Measurements from ENCODE around the gene COX6A1.

The COX6A1 gene

DNA sequence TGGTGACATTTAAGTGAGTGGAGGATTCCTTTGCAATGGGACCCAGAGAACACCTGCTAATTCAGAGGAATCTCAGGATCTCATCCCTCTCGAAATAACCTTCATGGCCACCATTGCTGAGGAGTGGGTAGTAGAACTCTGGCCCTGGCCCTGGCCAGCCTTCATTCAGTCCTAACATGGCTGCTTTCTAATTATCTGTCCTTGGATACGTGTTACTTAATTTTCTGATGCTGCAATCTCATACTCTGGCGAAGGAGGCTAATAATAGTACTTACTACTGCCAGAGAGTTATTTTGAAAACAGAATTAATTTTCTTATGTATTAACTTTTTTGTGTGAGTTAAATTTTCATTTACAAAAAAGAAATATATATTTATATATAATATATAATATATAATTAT lies 12.1 kb upstream of the COX6A1 start:
- no peak overlapping the region for H3K27ac ChIP-seq (ENCODE audit: poor library complexity, severe bottlenecking)
- TF ChIP-seq, protein P1, sequence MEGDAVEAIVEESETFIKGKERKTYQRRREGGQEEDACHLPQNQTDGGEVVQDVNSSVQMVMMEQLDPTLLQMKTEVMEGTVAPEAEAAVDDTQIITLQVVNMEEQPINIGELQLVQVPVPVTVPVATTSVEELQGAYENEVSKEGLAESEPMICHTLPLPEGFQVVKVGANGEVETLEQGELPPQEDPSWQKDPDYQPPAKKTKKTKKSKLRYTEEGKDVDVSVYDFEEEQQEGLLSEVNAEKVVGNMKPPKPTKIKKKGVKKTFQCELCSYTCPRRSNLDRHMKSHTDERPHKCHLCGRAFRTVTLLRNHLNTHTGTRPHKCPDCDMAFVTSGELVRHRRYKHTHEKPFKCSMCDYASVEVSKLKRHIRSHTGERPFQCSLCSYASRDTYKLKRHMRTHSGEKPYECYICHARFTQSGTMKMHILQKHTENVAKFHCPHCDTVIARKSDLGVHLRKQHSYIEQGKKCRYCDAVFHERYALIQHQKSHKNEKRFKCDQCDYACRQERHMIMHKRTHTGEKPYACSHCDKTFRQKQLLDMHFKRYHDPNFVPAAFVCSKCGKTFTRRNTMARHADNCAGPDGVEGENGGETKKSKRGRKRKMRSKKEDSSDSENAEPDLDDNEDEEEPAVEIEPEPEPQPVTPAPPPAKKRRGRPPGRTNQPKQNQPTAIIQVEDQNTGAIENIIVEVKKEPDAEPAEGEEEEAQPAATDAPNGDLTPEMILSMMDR (IDR thresholded peaks at IDR 0.05; ENCODE audit: poor library complexity, severe bottlenecking), result no peak
- H3K9me3 ChIP-seq (ENCODE audit: severe bottlenecking), result no peaks in the 10 kb centered on the region
- no peak for DNase-seq (ENCODE audit: low spot score)
- peaks cover under 1% of the 10 kb centered on the region for H3K4me1 ChIP-seq (ENCODE audit: insufficient read depth, poor library complexity, severe bottlenecking)
- H3K4me3 ChIP-seq (ENCODE audit: severe bottlenecking), result no peak overlapping the region
- no peaks in the 10 kb centered on the region for H3K36me3 ChIP-seq (ENCODE audit: low read depth)
- ATAC-seq (ENCODE audit: low read depth), result no peak
- H3K27me3 ChIP-seq (ENCODE audit: insufficient read depth, poor library complexity, severe bottlenecking), result no peaks in the 10 kb centered on the region

DNA sequence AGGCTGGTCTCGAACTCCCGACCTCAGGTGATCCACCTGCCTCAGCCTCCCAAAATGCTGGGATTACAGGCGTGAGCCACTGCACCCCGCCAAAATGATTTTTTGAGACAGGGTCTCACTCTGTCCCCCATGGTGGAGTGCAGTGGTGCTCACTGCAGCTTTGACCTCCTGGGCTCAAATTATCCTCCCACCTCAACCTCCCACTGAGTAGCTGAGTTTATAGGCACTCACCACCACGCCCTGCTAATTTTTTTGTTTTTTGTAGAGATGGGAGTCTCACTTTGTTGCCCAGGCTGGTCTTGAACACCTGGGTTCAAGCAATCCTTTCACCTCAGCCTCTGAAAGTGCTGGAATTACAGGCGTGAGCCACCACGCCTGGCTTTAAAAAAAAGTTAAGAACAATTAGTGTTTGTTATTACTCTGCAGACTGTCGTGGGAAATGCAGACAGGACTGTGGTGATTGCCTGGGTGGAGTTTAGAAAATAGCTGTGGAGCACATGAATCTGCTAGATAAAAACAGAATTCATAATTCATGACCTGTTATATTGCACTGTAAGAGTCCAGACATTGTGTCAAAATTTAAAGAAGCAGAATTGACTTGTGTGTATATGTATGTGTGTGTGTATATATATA lies 9.2 kb upstream of the COX6A1 start:
- H3K27me3 ChIP-seq (ENCODE audit: insufficient read depth, poor library complexity, severe bottlenecking), result no peaks in the 10 kb centered on the region
- TF ChIP-seq, protein P1 (IDR thresholded peaks at IDR 0.05; ENCODE audit: poor library complexity, severe bottlenecking), result no peak
- H3K27ac ChIP-seq (ENCODE audit: poor library complexity, severe bottlenecking), result no peak overlapping the region
- H3K4me1 ChIP-seq (ENCODE audit: insufficient read depth, poor library complexity, severe bottlenecking), result peaks cover 3% of the 10 kb centered on the region
- no peaks in the 10 kb centered on the region for H3K9me3 ChIP-seq (ENCODE audit: severe bottlenecking)
- DNase-seq (ENCODE audit: low spot score) (no peak), ATAC-seq (ENCODE audit: low read depth) (no peak)
- no peak overlapping the region for H3K4me3 ChIP-seq (ENCODE audit: severe bottlenecking)
- H3K36me3 ChIP-seq (ENCODE audit: low read depth), result no peaks in the 10 kb centered on the region

DNA sequence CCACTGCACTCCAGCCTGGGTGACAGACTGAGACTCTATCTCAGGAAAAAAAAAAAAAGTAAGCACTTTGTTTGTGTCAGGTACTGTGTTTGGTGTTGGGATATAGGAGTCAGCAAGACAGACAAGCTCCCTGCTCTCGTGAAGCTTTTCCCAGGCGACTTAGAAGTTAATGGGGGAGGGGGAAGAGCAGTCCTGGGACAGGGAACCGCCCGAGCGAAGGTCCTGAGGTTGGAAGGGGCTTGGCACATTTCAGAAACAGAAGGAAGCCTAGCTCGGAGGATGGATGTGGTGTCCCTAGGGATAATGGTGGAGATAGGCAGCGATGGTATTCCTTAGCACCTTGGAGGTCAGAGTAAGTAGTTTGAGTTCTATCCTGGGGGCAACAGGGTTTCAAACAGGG lies 8.5 kb upstream of the COX6A1 start:
- Histone ChIP-seq H3K9me3 (ENCODE audit: severe bottlenecking) (no peaks in the 10 kb centered on the region), H3K36me3 (ENCODE audit: low read depth) (no peaks in the 10 kb centered on the region), H3K27ac (ENCODE audit: poor library complexity, severe bottlenecking) (no peak overlapping the region), H3K4me3 (ENCODE audit: severe bottlenecking) (no peak overlapping the region), H3K4me1 (ENCODE audit: insufficient read depth, poor library complexity, severe bottlenecking) (peaks cover 3% of the 10 kb centered on the region), H3K27me3 (ENCODE audit: insufficient read depth, poor library complexity, severe bottlenecking) (no peaks in the 10 kb centered on the region)
- TF ChIP-seq, protein P1 (IDR thresholded peaks at IDR 0.05; ENCODE audit: poor library complexity, severe bottlenecking), result no peak
- ATAC-seq (ENCODE audit: low read depth), result no peak
- no peak for DNase-seq (ENCODE audit: low spot score)

DNA sequence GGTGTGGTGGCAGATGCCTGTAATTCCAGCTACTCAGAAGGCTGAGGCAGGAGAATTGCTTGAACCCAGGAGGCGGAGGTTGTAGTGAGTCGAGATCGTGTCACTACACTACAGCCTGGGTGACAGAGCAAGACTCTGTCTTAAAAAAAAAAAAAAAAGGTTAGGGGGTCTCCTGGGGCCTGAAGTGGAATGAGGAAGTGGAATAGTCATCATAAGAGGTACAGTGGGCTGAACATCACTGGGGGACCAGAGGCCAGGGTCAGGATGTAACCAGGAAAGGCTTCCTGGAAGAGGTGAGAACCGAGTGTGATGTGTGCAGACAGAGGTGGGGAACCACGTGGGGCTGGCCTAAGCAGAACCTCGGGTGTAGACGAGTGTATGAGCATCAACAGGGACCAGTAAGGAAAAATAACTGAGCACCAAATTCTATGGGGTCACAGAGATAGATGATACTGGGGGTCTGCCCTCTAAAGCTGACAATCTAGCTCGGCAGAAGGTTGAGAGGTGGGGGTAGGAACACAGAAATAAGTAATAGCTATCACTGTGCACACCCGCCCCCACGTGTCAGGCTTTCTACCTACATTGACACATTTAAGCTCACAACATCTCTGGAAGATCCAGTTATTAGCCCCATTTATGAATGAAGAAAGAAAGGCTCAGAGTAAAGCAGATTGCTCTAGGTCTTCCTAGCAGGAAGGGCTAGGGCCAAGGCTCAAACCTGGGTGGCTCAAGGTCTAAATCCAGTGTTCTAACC lies 5.0 kb upstream of the COX6A1 start:
- no peaks in the 10 kb centered on the region for H3K27me3 ChIP-seq (ENCODE audit: insufficient read depth, poor library complexity, severe bottlenecking)
- DNase-seq (ENCODE audit: low spot score) (no peak), ATAC-seq (ENCODE audit: low read depth) (no peak)
- H3K9me3 ChIP-seq (ENCODE audit: severe bottlenecking), result no peaks in the 10 kb centered on the region
- H3K36me3 ChIP-seq (ENCODE audit: low read depth), result no peaks in the 10 kb centered on the region
- TF ChIP-seq, protein P1 (IDR thresholded peaks at IDR 0.05; ENCODE audit: poor library complexity, severe bottlenecking), result no peak
- H3K4me3 ChIP-seq (ENCODE audit: severe bottlenecking), result no peak overlapping the region
- no peak overlapping the region for H3K27ac ChIP-seq (ENCODE audit: poor library complexity, severe bottlenecking)
- peaks cover 3% of the 10 kb centered on the region for H3K4me1 ChIP-seq (ENCODE audit: insufficient read depth, poor library complexity, severe bottlenecking)

Data from RWPE2 (cell line).